HEK293T (cell line): ENCODE measurements around the gene ZNF202.

ENCODE experiments used
- BHLHE40 ChIP-seq: fragments of 450-650 bp; IDR thresholded peaks from 2 replicates; pipeline ENCODE4 v1.6.1; 2016; ENCODE audit warnings: mild to moderate bottlenecking, moderate library complexity, borderline replicate concordance
- ELF4 ChIP-seq: fragments of 450-650 bp; IDR thresholded peaks from 2 replicates; pipeline ENCODE4 v1.6.1; 2017; ENCODE audit warnings: antibody characterized with exemption
- FOXA1 ChIP-seq: fragments of 450-650 bp; IDR thresholded peaks from 2 replicates; pipeline ENCODE4 v1.6.1; 2016; ENCODE audit warnings: mild to moderate bottlenecking
- LEF1 ChIP-seq: fragments of 450-650 bp; IDR thresholded peaks from 2 replicates; pipeline ENCODE4 v1.6.1; 2017; ENCODE audit warnings: mild to moderate bottlenecking, borderline replicate concordance
- SP1 ChIP-seq: fragments of 450-650 bp; IDR thresholded peaks from 2 replicates; pipeline ENCODE4 v1.6.1; 2017
- SUZ12 ChIP-seq: fragments of 450-650 bp; IDR thresholded peaks from 2 replicates; pipeline ENCODE4 v1.6.1; 2016; ENCODE audit warnings: mild to moderate bottlenecking
- ZNF384 ChIP-seq: fragments of 450-650 bp; IDR thresholded peaks from 2 replicates; pipeline ENCODE4 v1.6.1; 2016

GRCh38 chr11:123760894-123761293, 19.4 kb upstream of the ZNF202 start:
- TF ChIP-seq LEF1: no peak
- no peak for TF ChIP-seq SP1
- no peak for TF ChIP-seq ZNF384
- no peak for TF ChIP-seq BHLHE40
- TF ChIP-seq SUZ12: no peak
- TF ChIP-seq FOXA1: no peak
- TF ChIP-seq ELF4: no peak
